ENCODE measurements around the gene MYZAP.

- TF ChIP-seq CTCF (optimal IDR thresholded peaks at IDR 0.05 in 1 of 3, IDR thresholded peaks at IDR 0.05 in 1 of 3, conservative IDR thresholded peaks at IDR 0.05 in 1 of 3; ENCODE audit: extremely low read depth in 1 of 3, insufficient read depth in 2 of 3, low read length in 3 of 3) (no peak), EZH2 (IDR thresholded peaks at IDR 0.05; ENCODE audit: low read length) (no peak)
Measured at GRCh38 chr15:57563416-57563815, 28.3 kb upstream of the MYZAP start.
